Activated CD4-positive, alpha-beta T cell treated with anti-CD3 and anti-CD28 coated beads for 4 hours (primary cell): Measurements from ENCODE around the gene DSCAML1.

Source experiments
- DNase-seq, 2 donors: peaks; one replicate each; pipeline ENCODE4 v3.0.0-alpha.2; 2020

The DSCAML1 gene

DNA sequence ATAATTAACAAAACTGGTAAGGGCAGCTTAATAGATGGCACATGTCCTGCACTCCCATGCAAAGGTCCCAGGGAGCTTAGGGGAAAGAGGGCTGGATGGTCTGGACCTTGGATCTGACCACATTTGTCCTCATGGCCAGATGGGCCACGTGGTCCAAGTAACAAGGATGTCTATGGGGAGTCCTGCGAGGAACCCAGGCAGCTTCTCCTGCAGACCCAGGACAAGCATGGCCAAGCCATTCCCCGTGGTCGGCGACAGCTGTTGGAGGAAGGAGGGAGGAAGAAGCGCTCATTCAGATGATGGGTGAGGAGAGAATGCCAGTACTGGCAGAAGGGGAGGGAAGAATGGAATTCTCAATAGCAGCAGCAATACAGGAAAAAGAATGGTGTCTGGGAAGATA, 109.2 kb downstream of the DSCAML1 start:
- no peak for DNase-seq

DNA sequence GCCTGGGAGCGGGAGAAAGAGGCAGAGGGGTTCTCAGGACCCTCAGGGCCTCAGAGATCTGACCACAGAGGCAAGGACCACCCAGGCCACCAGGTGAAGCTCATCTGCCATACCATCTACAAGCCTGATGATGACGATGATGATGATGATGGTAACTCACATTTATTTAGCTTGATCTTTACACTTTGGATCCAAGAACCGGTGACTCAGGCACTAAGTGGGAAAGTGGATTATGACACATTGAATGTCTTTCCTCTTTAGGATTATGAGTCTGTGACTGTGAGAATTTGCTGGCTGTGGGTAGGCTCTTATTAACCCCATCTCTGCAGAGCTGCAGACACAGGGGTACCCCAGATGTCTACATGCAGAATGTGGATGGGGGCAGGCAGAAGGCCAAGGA, 110.3 kb downstream of the DSCAML1 start:
- no peak for DNase-seq

DNA sequence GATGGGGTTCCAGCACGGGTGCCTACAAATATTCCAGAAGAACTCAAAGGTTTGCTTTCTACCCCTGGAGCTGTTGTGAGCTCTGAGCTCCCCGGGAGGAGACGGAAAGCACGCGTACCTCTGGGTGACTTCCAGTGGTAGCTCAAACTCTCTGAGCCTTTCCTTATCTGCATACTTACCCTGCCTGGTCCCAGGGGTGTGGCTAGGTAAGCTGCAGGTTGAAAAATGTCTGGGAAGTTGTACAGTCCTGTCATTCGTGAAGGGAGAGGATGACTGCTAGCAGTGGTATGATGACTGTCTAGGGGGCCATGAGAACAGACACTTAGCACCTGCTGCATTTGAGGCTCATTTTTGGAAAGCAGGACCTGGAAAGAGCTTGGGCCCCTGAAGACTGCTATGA, 111.5 kb downstream of the DSCAML1 start:
- DNase-seq: no peak

DNA sequence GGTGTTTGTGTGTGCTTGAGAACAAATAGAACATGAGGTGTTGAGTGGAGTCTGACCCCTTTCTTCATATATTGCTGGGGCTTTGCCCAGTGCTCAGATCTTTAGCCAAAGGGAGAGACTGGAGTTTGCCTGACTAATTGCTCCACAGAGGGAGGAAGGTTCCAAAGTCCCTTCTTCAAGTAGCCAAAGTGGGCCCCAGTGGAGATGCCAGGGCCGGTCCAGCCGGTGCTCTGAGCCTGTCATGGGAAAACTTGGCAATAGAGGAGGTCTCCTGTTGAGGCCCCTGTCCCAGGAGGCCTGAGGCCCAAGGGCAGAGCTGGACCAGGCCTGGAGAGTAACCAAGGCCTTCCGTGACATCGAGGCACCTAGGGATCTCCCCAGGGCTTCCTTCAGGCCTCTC, 112.3 kb downstream of the DSCAML1 start:
- no peak for DNase-seq

DNA sequence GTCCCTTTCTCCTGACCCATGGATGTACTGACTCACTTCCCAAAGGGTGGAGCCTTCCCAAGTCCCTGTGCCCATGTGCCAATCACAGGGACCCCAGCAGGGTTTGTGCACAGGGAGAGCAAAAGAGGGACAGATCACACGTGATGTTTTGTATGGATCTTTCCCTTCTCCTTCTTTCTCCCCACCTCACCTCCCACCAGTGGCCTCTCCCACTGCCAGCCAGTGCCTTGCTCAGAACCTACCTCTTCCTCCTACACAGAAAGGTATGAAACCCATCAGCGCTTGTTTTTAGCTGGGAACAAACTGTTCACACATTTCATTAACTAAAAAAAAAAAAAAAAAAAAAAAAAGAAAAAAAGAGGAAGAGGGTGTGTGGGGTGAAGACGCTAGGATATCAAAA, 112.9 kb downstream of the DSCAML1 start:
- DNase-seq: no peak

DNA sequence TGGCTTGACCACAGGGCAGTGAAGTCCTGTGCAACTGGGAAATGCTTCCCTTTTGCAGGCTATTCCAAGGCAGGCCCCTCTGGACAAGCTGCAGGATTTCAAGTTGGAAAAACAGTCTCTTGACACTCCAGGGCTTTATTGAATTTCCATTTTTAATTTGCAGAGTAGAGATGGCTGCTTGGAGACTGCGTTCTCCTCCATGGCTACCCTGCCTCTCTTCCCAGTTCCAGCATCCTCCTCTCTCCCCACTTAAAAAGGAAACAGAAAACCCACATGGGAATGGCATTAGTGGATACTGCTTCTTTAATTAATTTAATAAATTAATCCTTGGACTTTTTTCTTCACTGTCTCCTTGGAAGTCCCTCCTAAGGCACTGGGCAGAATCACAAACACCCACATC, 115.6 kb downstream of the DSCAML1 start:
- no peak for DNase-seq

DNA sequence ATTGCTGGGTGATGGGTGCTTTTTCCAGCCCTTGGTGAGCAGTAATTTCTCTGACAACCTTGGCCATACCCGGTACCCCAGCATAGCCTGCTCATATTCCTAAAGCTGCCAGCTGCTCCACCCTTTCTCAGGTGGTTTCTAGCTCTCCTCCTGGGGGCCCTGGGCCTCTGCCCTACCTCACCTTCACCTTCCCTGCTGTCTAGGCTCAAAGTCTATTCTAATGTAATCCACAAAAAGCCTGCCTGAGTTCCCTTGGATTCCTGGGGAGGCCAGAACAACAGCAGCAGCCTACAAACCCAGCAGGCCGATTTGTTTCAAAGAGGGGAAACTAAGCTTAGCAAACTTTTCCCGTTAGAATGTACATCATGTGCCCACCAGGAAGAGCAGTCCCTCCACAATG, 117.6 kb downstream of the DSCAML1 start:
- no peak for DNase-seq

DNA sequence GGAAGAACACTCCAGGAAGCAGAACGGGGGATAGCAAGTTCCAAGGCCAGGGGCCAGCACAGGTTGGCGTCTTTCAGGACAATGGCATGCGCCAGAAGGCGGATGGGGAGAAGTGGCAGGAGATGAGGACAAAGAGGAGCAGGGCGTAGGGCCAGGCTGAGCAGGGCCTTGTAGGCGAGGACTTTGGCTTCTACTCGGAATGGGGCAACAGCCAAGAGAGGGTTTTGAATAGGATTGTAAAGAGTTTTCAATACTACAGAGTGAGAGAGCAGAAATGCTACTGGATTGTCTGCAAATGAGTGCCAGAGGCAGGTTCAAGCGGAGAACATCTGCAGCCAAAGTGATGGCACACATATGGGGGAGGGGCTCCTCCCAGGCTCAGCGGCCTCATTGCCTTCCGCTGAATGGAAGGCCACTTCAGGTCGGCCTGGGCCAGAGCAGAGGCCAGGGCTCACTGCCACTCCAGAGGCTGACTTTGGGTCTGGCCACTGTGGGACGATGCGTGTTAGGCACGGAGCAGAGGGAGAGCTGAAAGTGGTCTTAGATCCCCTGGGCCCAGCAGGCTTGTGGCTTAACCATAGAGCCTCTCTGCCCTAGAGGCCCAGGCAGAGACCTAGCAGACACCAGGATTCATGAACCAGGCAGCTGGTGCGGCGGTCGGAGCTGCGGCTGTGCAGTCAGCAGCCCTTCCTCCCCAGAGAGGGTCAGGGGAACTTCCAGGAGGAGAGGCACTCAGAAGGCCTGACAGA, 118.2 kb downstream of the DSCAML1 start:
- DNase-seq: no peak

DNA sequence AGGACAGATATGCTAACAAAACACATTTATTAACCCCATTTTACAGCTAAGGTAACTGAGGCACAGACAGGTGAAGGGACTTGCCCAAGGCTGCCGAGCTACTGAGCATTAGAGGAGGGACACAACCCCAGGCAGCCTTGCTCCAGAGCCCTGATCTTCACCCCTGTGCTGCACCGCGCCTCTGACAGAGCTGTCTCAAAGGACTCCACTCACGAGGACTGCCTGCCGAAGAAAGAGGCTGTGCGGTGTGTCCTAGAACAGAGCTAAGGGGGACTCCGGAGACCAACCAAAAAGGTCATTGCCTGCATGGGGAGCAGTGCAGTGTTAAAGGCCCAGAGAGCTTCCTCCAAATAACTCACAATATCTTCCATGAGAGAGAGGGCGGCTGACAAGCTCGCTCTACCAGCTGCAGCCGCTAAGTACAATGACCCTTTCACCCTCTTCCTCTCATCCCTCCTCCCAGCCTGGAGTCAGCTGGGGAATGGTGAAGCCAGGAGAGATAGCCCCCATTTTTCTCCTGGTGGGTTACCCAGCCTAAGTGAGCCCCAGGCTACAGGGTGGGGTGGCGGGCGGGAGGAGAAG, 119.2 kb downstream of the DSCAML1 start:
- DNase-seq: no peak

DNA sequence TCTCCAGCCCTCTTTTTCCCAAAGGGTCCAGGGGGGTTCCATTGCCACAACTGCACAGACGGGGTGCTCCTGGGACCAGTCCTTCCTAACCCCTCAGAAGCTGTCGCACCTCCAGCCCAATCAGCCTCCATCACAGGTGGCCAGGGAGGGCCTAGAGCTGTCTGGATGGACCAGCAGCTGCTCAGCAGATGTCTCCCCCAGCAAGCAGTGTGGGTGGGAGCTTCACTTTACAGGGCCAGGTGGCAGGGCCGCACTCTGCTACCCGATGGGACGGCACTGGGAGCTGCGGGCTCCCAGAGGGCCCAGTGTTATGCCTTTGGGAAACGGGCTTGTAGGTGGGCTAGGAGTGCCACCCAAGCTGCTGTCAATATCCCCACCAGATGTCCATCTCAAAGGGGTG, 120.5 kb downstream of the DSCAML1 start:
- DNase-seq: no peak

DNA sequence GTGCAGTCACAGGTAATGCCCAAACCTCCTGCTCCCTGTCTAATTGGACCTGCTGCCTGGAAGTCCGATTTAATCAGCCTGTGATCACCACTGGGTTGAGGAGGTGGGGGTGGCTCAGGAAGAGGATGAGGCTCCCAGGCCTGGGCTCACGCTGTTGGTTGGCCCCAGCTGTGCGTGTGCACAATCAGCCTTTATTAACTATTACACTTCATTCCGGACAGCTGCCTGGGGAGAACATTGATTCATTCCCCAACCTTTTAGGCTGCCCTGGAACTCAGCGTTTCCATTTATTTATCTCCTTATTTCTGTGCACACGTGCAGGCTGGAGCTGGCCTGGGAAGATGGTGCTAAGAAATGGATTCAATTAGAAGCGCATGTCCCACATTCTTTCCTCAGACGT, 123.4 kb downstream of the DSCAML1 start:
- no peak for DNase-seq

DNA sequence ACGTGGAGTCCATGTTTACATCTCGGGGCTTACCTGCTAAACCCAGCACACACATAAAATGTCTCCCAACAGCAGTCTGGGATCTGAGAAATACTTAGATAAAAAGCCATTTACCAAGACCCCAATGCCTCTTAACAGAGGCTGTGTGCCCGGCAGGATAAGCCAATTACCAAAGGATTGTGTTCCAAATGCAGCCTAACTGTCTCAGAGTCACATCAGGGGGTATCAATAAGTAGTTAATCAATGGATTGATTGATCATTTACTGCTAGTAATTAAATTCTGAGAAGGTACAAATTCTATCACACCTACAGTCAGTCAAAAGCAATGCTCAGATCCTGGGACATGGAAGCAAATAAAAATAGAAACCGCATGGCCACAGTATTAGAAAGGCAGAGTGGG, 125.6 kb downstream of the DSCAML1 start:
- DNase-seq: no peak

DNA sequence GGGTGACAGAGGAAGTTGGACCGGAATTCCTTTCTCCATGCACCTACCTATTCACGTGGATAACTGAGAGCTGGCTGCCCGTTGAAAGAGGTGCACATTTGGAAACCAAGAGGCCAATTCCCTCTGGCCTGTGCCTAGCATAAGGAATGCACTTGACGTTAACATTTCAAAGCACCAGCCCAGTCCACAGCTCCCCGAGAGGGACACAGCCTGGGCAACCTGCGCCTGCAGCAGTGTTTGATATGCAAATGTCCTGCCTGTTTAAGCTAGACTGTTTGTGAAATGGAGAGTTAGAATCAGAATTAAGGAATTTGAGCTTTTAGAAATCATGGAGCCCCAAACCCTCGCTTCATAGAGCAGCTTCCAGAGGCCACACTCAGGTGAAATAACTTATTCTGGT, 126.1 kb downstream of the DSCAML1 start:
- no peak for DNase-seq

DNA sequence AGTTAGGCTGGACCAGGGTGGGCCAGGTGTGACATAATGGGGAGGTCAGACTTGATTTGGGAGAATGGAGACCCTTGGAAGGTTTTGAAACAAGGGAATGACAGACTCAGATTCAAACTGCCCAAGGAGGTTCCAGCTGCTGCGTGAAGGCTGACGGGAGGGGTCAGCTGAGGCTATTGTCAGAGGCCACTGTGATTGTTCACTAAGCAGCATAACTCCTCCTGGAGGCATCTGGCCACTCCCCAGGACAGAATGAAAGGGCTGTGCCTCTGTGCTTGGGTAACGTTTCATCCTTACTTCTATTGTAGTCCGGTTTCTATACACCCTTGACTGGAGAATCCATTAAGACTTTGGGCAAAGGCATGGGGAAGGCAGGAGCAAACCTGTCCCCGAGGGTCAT, 126.6 kb downstream of the DSCAML1 start:
- DNase-seq: no peak

DNA sequence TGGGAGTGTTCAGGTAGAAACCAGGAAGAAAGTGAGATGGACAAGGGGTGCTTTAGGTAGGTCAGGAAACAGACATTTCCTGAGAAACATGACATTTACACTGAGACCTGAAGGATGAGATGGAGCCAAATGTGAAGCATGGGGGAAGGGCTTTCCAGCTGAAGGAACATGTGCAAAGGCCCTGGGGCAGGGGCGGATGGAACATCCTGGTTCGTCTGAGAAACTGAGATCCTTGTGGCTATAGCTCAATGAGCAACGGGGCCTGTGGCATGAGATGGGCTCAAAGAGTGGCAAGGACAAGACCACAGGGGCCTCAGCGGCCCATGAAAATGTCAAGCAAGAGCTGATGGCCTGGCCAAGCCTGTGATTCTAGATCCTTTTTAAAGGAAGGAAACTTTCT, 127.4 kb downstream of the DSCAML1 start:
- DNase-seq: no peak

DNA sequence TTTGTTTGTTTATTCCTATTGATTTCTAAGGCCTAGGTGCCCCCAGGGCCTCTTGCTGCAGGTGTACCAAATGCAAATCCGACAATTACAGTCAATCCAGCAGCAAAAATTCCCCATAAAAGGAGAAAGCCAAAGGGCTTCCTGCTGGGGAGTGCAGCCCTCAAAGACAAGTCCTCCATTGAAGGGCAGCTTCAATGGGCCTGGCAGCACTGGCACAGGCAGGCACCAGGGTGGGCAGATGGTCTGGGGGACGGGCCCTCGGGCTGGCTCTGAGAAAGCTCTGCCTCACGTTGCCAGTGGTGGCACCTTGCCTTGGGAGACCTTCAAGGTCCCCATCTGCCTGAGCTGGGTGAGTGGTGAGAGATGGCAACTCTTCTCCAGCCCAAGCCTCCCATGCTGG, 128.0 kb downstream of the DSCAML1 start:
- no peak for DNase-seq

DNA sequence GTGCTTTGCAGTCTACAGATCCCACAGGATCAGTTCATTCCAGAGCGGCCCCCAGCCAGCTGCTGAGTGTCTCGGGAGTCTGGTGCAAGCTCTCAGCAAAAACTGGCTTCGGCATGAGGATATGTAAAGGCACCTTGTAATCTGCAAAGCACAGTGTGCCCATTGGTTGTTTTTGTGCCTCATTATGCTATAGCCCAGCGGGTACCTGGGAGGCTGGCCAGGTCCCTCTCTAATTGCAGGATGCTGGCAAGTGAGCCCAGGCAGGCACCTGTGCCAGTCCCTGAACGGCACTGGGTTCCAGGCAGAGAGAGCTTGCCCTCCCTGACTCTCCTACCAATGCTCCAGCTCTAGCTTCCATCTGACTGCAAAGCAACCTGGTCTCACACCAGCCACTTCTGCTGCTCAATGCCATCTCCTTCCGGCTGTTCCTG, 128.7 kb downstream of the DSCAML1 start:
- no peak for DNase-seq

DNA sequence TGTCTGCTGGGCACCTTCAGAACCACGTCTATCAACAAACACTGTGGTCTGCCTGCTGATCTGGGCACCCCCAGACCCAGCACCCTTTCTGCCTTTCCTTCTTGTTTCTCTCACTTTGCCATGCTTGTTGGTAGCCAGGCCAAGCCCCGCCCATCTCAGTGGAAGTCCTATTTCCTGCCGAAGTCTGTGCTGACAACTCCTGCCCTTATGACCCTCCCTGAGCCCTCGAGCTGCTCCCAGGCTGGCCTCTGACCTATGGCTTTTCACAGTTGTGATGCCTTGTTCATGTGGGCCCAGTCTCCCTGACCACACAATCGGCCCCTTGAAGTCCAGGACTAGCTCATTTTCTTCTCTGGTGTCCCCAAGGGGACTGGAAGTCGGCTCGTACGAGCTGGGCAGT, 132.1 kb downstream of the DSCAML1 start:
- no peak for DNase-seq

DNA sequence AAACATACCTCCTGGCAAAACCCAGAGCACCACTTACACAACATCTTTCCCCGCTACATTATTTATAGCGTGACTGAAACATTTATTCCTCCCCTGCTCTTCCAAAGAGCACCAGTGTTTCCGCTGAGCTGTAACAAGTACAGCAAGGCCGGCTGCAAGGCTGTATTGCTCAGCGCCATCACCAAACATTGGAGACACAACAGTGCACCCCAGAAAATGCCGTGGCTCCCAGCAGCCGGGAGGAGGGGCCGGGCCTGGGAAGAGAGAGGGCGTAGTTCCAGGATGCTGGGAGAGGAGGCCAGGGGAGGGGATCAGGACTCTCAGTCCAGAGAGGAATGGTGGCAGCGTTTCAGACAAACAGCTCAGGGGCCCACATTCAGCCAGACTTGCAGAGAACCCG, 133.2 kb downstream of the DSCAML1 start:
- DNase-seq: no peak

DNA sequence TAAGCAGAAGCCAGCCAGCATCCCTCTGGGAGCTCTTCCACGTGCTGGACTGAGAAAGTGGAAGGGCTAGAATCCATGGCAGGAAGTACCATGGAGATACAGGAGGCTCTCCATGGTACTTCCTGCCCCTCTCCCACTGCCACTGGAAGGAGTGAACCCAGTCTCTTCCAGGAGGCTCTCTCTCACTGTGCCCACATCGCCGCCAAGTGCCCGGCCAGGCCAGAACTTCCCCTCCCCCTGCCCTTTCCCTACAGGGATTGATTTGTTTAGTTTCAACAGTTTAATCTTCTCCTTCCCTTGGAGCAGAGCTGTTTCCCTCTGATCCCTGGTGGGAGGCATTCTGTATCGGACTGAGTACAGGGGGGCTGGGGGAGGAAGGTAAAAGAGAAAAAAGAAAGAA, 133.6 kb downstream of the DSCAML1 start:
- no peak for DNase-seq

DNA sequence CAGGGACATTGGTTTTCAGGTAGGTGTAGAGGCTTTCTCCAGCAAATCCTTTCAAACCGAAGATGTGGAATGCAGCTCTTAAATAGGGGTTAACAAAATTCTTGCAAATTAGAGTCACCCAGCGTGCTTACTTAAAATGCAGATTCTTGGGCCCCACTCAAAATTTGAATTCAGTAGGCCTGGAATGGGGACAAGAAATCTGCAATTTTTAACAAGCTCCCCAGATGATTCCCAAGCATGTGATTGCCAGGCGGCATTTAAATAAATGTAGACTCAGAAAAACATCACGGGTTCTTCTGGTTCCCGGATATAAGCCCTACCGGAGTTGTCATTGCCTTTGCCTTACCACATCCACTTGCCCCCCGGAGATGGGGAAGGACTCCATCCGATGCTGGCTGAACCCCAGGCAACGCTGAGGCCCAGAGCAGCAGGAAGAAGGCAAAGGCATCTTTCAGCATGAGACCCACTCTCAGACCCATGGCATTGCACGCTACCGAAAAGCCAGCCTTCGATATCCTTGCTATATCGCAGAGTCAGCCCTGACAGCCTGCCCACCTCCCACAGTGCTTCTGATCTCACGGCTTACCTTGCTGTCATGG, 134.2 kb downstream of the DSCAML1 start:
- DNase-seq: no peak

DNA sequence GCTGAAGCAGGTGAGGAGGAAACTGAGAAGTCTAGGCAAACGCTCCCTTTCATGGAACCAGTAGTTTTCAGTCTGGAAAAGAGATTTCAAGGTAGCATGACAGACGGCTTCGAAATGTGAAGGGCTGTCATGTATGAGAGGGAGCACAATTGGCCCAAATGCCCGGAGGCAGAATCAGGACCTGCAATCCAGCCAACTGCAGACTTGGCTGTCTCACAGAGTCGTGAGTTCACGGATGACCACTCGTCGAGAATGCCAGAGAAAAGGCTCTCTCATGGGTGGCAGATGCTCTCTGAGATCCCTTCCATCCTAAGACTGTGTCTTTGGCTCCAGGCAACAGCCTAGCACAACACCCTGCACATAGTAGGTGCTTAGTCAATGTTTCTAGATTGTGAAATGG, 134.8 kb downstream of the DSCAML1 start:
- DNase-seq: no peak

DNA sequence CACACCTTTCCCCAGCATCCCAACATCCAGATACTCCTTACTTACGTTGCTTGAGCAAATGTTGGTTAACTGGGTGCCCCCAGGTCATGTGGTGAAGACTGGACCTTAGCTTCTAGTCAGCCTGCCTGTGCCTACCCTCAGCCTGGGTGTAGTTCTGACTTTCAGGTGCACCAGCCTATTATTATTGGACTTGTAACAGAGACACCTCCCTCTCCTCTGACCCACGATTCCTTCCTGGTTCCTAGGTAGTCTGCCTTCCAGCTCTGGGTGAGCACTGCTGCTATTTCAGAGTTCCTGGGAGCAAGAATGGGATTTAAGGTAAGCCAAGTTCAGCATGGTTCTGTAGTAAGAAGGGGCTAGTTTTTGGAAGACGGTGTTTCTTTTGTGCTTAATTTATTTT, 138.2 kb downstream of the DSCAML1 start:
- DNase-seq: no peak

DNA sequence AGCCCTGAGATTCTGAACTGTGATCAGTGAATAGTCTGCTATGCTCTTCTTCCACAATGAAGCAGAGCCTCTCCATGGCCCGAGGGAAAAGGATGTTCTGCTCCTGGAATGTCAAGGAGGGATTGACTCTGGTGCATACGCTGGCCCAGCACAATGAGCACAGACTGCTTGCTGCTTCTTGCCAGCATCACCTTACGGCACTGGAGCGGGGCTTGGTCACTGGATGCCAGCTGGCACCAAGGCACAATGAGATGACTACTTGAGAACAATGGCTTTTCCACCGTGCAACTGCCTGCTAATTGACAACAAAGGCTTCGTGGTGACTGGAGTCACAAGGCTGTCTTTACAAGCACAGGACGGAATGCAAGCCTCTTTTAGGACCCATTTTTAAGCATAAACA, 139.2 kb downstream of the DSCAML1 start:
- no peak for DNase-seq
